Neutrophil (primary cell): ENCODE results near the gene EPX.

Experiments used
- H3K27ac ChIP-seq: fragments of 200-600 bp; sonication (generic); 2 replicates; pipeline ENCODE4 v1.5.1; 2016; ENCODE audit warnings: mild to moderate bottlenecking, moderate library complexity
- H3K27me3 ChIP-seq: fragments of 200-600 bp; sonication (generic); 2 replicates; pipeline ENCODE4 v1.6.0; 2016; ENCODE audit warnings: mild to moderate bottlenecking
- H3K36me3 ChIP-seq: fragments of 200-600 bp; sonication (generic); 2 replicates; pipeline ENCODE4 v1.5.1; 2017
- H3K4me1 ChIP-seq, 2 experiments: fragments of 200-600 bp in 1 of 2; sonication (generic) in 1 of 2; 1 replicate in 1 of 2; 2 replicates in 1 of 2; pipeline versions ENCODE4 v1.5.1 to v1.6.1; 2013 to 2016; ENCODE audit warnings: low read depth in 1 of 2, low read length in 1 of 2, mild to moderate bottlenecking in 1 of 2, moderate library complexity in 1 of 2; ENCODE audit not compliant: control insufficient read depth in 1 of 2, insufficient read depth in 1 of 2
- H3K4me3 ChIP-seq, 2 experiments: fragments of 200-600 bp in 1 of 2; sonication (generic) in 1 of 2; 1 replicate in 1 of 2; 2 replicates in 1 of 2; pipeline ENCODE4 v1.5.1; 2013 to 2016; ENCODE audit warnings: low read depth in 1 of 2, low read length in 1 of 2, mild to moderate bottlenecking in 1 of 2, moderate library complexity in 1 of 2
- H3K9me3 ChIP-seq: fragments of 200-600 bp; sonication (generic); 2 replicates; pipeline ENCODE4 v1.5.1; 2016
- TF ChIP-seq, protein P1 (sequence below): fragments of 200-600 bp; sonication (generic); IDR thresholded peaks from 2 replicates; pipeline ENCODE4 v1.5.1; 2016; ENCODE audit warnings: antibody characterized with exemption

The EPX gene

DNA sequence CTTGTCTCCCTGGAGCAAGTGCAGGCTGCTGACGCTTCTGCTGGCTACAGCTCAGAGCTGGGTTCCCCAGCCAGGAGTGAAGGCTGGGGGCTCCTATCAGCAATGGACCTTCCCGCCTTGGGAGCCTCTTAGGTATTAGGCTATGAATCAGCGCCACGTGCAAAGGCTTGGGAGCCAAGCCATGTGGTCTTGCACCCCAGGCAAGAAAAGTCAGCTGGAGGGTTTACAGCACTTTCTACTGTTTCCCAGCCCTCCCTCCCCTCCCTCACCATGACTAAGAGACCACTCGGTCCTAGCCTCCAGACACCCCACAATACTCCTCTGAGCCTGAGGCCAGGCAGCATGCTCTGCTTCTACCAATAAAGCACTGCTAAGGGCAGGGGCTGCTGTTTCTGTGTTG lies 12.3 kb downstream of the EPX start:
- H3K4me3 ChIP-seq = no peak overlapping the region
- no peaks in the 10 kb centered on the region for H3K9me3 ChIP-seq
- peaks cover 9% of the 10 kb centered on the region for H3K36me3 ChIP-seq
- peaks cover 5% of the 10 kb centered on the region for H3K27me3 ChIP-seq
- TF ChIP-seq, protein P1, sequence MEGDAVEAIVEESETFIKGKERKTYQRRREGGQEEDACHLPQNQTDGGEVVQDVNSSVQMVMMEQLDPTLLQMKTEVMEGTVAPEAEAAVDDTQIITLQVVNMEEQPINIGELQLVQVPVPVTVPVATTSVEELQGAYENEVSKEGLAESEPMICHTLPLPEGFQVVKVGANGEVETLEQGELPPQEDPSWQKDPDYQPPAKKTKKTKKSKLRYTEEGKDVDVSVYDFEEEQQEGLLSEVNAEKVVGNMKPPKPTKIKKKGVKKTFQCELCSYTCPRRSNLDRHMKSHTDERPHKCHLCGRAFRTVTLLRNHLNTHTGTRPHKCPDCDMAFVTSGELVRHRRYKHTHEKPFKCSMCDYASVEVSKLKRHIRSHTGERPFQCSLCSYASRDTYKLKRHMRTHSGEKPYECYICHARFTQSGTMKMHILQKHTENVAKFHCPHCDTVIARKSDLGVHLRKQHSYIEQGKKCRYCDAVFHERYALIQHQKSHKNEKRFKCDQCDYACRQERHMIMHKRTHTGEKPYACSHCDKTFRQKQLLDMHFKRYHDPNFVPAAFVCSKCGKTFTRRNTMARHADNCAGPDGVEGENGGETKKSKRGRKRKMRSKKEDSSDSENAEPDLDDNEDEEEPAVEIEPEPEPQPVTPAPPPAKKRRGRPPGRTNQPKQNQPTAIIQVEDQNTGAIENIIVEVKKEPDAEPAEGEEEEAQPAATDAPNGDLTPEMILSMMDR = no peak
- no peak overlapping the region for H3K27ac ChIP-seq
- no peaks in the 10 kb centered on the region for H3K4me1 ChIP-seq

DNA sequence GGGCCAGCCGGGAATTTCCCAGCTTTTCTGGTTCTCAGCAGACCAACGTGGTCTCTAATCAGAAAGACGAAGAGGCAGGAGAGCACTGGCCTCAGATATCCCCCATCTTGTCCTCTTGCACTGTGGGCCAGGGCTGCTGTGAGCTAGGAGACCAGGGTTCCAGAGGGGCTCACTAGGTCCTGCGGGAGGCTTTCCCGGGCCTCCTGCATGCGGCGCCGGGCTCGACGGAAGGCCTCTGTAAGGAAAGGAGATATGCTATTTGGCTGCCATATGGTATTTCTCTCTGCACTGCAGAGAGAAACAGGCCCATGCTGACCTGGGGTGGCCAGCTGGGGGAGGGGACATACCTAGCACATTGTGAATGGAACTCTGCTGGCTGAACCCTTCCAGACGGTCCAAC lies 13.4 kb downstream of the EPX start:
- TF ChIP-seq, protein P1 = no peak
- Histone ChIP-seq H3K9me3 (no peaks in the 10 kb centered on the region), H3K36me3 (peaks cover 9% of the 10 kb centered on the region), H3K4me1 (no peaks in the 10 kb centered on the region), H3K27me3 (no peaks in the 10 kb centered on the region), H3K27ac (no peak overlapping the region), H3K4me3 (no peak overlapping the region)

DNA sequence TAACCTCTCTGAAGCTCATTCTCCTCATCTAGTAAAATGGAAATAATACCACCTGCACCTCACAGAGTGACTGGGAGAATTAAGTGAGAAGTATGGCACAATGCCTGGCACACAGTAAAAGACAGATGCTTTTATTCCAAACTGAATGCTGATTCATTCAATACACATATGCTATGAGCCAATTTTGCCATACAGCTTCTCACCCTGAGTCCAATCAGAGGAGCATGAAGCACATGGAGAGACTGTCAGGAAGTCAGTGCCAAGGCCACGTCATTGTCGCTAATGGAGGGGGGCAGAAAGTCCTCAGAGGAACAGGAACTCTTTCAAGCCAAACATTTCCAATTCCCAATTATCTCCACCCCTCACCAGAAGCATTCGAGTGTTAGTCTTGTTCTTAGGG lies 14.9 kb downstream of the EPX start:
- Histone ChIP-seq H3K4me1 (no peaks in the 10 kb centered on the region), H3K4me3 (no peak overlapping the region), H3K27ac (no peak overlapping the region), H3K27me3 (no peaks in the 10 kb centered on the region), H3K9me3 (no peaks in the 10 kb centered on the region), H3K36me3 (peaks cover 9% of the 10 kb centered on the region)
- TF ChIP-seq, protein P1 = no peak

DNA sequence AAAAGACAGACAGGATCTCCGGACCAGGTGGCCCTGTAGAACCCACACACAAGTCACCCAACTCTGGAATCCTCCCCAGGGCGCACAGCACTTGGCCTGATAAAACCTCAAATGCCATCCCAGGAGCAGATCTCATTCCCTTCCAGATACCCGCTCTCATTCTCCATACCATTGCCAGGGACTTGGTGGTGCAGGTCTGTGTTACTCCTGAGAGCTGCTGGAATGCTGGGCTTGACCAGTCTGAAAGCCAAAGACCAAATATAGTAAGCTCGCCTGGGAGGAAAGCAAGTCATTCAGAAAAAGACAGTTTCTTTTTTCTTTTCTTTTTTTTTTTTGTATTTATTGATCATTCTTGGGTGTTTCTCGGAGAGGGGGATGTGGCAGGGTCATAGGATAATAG lies 15.8 kb downstream of the EPX start:
- TF ChIP-seq, protein P1 = no peak
- no peaks in the 10 kb centered on the region for H3K9me3 ChIP-seq
- H3K4me3 ChIP-seq = no peak overlapping the region
- H3K27me3 ChIP-seq = no peaks in the 10 kb centered on the region
- H3K27ac ChIP-seq = no peak overlapping the region
- no peaks in the 10 kb centered on the region for H3K4me1 ChIP-seq
- peaks cover 9% of the 10 kb centered on the region for H3K36me3 ChIP-seq

DNA sequence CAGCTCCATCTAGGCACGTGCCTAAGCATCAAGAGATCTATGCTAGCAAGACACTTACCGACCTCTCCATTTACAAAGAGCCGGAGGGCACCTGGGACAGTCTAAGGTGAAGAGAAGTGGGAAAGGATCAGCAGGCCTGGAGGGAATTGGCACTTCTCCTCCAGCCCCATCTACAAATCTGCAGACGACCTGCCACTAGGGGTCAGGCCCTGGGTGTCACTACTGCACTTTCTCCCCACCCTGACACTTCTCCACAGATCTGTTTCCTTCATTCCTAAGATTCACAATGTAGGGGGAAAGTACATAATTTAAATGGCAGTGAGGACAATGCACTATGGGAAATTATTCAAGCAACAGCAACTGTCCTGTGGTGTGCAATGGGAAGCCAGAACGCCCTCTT lies 18.4 kb downstream of the EPX start:
- TF ChIP-seq, protein P1 = no peak
- Histone ChIP-seq H3K27me3 (no peaks in the 10 kb centered on the region), H3K4me1 (no peaks in the 10 kb centered on the region), H3K27ac (no peak overlapping the region), H3K36me3 (peaks cover 9% of the 10 kb centered on the region), H3K4me3 (no peak overlapping the region), H3K9me3 (no peaks in the 10 kb centered on the region)

DNA sequence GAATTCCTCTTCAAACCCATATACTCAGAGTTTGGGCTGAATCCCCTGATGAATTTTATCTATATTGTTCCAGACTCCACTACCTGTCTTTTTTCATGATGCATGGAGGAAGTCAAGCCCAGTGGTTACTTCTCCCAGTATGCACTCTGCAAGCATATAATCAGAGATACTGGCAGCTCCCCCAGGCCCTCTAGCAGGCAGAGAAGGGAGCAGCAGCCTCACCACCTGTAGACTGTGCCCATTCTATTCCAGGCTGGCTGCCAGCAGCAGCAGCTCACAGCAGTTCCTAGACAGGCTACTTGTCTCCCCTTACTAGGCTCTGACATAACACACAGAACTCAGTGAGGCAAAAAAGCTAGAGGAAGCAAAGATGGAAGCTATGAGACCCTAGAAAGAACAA lies 23.2 kb downstream of the EPX start:
- peaks cover 15 to 19% of the 10 kb centered on the region in 2 experiments for H3K4me1 ChIP-seq
- no peaks in the 10 kb centered on the region for H3K27me3 ChIP-seq
- H3K36me3 ChIP-seq = no peaks in the 10 kb centered on the region
- H3K4me3 ChIP-seq = no peak overlapping the region
- TF ChIP-seq, protein P1 = no peak
- no peaks in the 10 kb centered on the region for H3K9me3 ChIP-seq
- no peak overlapping the region for H3K27ac ChIP-seq
